Left lung (tissue), 14 donors: Measurements from ENCODE around the gene SLC34A3. TPM values are rescaled to one million over a fixed set of nuclear protein-coding genes. Genes with fewer than 3 reads are reported as not detected.

ENCODE experiments used
- ATAC-seq: fragments of 200-7000 bp; cut with Tn5 transposase; one replicate; pipeline ENCODE4 v1.9.1; 2020; ENCODE audit warnings: moderate library complexity
- DNase-seq, 4 donors: peaks; one replicate each; pipeline ENCODE4 v3.0.0-alpha.2; 2013 to 2020
- H3K27ac ChIP-seq, 2 donors: fragments of 200-600 bp; sonication (generic) in 1 of 2; one replicate each; pipeline versions ENCODE4 v1.5.0 to v1.8.0; 2020 to 2021
- H3K27me3 ChIP-seq, 2 donors: fragments of 200-600 bp; sonication (generic) in 1 of 2; one replicate each; pipeline versions ENCODE4 v1.5.0 to v1.8.0; 2020 to 2021
- H3K36me3 ChIP-seq, 2 donors: fragments of 200-600 bp; sonication (generic) in 1 of 2; one replicate each; pipeline versions ENCODE4 v1.5.0 to v1.8.0; 2020 to 2021
- H3K4me1 ChIP-seq, 2 donors: fragments of 200-600 bp; one replicate each; pipeline ENCODE4 v1.8.0; 2021
- H3K4me3 ChIP-seq, 2 donors: fragments of 200-600 bp; sonication (generic) in 1 of 2; one replicate each; pipeline versions ENCODE4 v1.5.0 to v1.8.0; 2020 to 2021; ENCODE audit warnings: mild to moderate bottlenecking in 1 of 2
- H3K9me3 ChIP-seq, 2 donors: fragments of 200-600 bp; sonication (generic) in 1 of 2; one replicate each; pipeline versions ENCODE4 v1.5.0 to v1.8.0; 2020 to 2021
- CTCF ChIP-seq, 2 donors: fragments of 200-600 bp; sonication (generic) in 1 of 2; IDR thresholded peaks; one replicate each; pipeline versions ENCODE4 v1.5.0 to v1.8.0; 2021; ENCODE audit warnings: antibody characterized with exemption in 2 of 2
- intact Hi-C, 2 donors: fragments of 100-400 bp; cut with DNase I; formaldehyde crosslinking; loops; one replicate each; pipeline versions ENCODE4 v1.11.2 to v1.14.2; 2022
- long read RNA-seq, 12 donors: library from polyadenylated mRNA in 2 of 12; unstranded in 2 of 12; transcript quantifications; one replicate each; pipeline ENCODE4 v2.0.0 and lab custom pipeline, GENCODE V29; 2019 to 2026
- polyA plus RNA-seq, 6 donors: library from polyadenylated mRNA; unstranded; fragments of 120-200 nt; gene quantifications; one replicate each; pipeline ENCODE4 v1.2.1, GENCODE V29; 2013; ENCODE audit not compliant: insufficient read length in 6 of 6
- total RNA-seq, 2 donors: library from RNA; stranded (reverse); fragmentation: NEBNext Ultra II Directional; extraction: Animal tissue kit (Norgen Biotek cat#: 25700); gene quantifications; one replicate each; pipeline ENCODE4 v1.2.1, GENCODE V29; 2021
- donor health status: DM: no; HTN: yes; CAD: no.
- donor health status: DM: no; HTN: no; CAD: no.

SLC34A3 gene
- total RNA-seq (under 1 TPM in 1 of 2 donors, not detected in 1; 0.12 TPM), polyA plus RNA-seq (1 to 10 TPM; 1.0 to 2.8 (median 2.1) TPM)
- long read RNA-seq, donor 1: 0 reads
- long read RNA-seq, donor 2: 0 reads
- long read RNA-seq, donor 3: 0 reads
- long read RNA-seq, donor 4: 0 reads
- long read RNA-seq, donor 5: 0 reads
- long read RNA-seq, donor 6: 0 reads
- long read RNA-seq, donor 7: 0 reads
- long read RNA-seq, donor 8: 0 reads
- long read RNA-seq, donor 9: 0 reads
- long read RNA-seq, donor 10: 0 reads
- long read RNA-seq, donor 11: 0 reads
- long read RNA-seq, donor 12: 0 reads

- TF ChIP-seq CTCF (IDR thresholded peaks at IDR 0.05): no peak
- DNase-seq (no peak), ATAC-seq (no peak)
- Histone ChIP-seq H3K27ac (no peak within 1 kb of the TSS), H3K9me3 (no peaks in the 10 kb centered on the region), H3K4me1 (peaks cover 3 to 17% of the 10 kb centered on the region in 2 donors), H3K27me3 (peaks cover 0 to 92% of the 10 kb centered on the region in 2 donors), H3K4me3 (no peak within 1 kb of the TSS), H3K36me3 (no peaks in the 10 kb centered on the region)
- intact Hi-C loops: loop anchor here in 1 of 2 donors (2.0 kb wide), 1 partner anchor 108 kb away; no protein-coding TSS in a partner anchor
Measured at GRCh38 chr9:137230705-137231371, at the start of gene SLC34A3. TSS of gene SLC34A3 (plus strand) at chr9:137230901. CDS start at chr9:137231703, 802 bp downstream.

- no peak for TF ChIP-seq CTCF (IDR thresholded peaks at IDR 0.05)
- H3K27me3 ChIP-seq: no peaks in the 10 kb centered on the region
- DNase-seq (no peak), ATAC-seq (no peak)
- H3K27ac ChIP-seq: no peak overlapping the region
- intact Hi-C loops: no loop called here
- H3K36me3 ChIP-seq: peaks cover 0 to 92% of the 10 kb centered on the region in 2 donors
- H3K4me3 ChIP-seq: no peak overlapping the region
- no peaks in the 10 kb centered on the region for H3K9me3 ChIP-seq
- H3K4me1 ChIP-seq: peaks cover under 1 to 16% of the 10 kb centered on the region in 2 donors
Measured at GRCh38 chr9:137181680-137182079, 49.0 kb upstream of the SLC34A3 start.

- DNase-seq: no peak
Measured at GRCh38 chr9:137182836-137183235, 47.9 kb upstream of the SLC34A3 start.

GRCh38 chr9:137183980-137184595, 46.6 kb upstream of the SLC34A3 start:
- intact Hi-C loops: no loop called here
- TF ChIP-seq CTCF (IDR thresholded peaks at IDR 0.05): no peak

More at GRCh38 chr9:137182836-137183235, 47.9 kb upstream of the SLC34A3 start:
- no peaks in the 10 kb centered on the region for H3K9me3 ChIP-seq
- H3K4me1 ChIP-seq: peaks cover 12 to 27% of the 10 kb centered on the region in 2 donors
- H3K27me3 ChIP-seq: no peaks in the 10 kb centered on the region
- no peak overlapping the region for H3K27ac ChIP-seq
- H3K36me3 ChIP-seq: peaks cover 0 to 87% of the 10 kb centered on the region in 2 donors
- intact Hi-C loops: no loop called here
- H3K4me3 ChIP-seq: no peak overlapping the region
- no peak for ATAC-seq
- TF ChIP-seq CTCF (IDR thresholded peaks at IDR 0.05): no peak

More at GRCh38 chr9:137183980-137184595, 46.6 kb upstream of the SLC34A3 start:
- ATAC-seq (no peak), DNase-seq (no peak)
- H3K4me3 ChIP-seq: no peak overlapping the region
- H3K9me3 ChIP-seq: no peaks in the 10 kb centered on the region
- H3K36me3 ChIP-seq: peaks cover 0 to 74% of the 10 kb centered on the region in 2 donors
- H3K27me3 ChIP-seq: no peaks in the 10 kb centered on the region
- H3K27ac ChIP-seq: no peak overlapping the region
- H3K4me1 ChIP-seq: peaks cover 13 to 25% of the 10 kb centered on the region in 2 donors
